ENCODE measurements around the gene ARAF. TPM values are rescaled to one million over a fixed set of nuclear protein-coding genes. Genes with fewer than 3 reads are reported as not detected.
"Not testable (repeated sequence)": the region's sequence is repeated elsewhere in the genome, so short reads cannot be mapped to it uniquely, and the experiment has no call there.

Gene ARAF
- 33.8 TPM for total RNA-seq

DNA sequence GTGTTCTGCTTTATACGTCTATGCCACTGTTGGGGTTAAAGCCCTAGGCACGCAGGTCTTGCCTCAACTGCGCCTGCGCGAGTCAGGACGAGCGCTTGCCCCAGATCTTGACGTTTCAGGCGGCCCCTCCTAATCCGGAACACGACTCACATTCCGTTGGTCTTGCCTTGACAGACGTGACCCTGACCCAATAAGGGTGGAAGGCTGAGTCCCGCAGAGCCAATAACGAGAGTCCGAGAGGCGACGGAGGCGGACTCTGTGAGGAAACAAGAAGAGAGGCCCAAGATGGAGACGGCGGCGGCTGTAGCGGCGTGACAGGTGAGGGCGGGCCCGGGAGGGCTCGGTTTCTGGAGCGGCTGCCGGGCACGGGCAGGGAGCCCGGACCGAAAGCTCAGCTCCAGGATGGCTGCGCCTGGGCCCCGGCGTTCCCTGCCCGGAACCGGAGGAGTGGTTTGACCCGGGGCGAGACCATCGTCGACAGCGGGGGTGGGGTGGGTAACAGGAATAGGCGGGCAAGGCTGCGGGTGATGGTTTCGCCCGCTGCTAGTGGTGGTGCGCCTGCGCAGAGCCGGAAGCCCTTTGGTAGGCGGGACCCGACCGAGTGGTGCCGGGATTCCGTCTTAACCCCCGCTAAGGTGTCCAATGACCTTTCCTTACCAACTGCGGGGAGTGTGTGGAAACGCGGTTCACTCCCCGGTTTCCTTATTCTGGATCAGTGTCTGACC, at the start of gene ARAF:
Gene ARAF, plus strand, starts transcription at position 272 of the 725 bp plus-strand sequence. CDS start 1,763 bp downstream, outside the sequence.
- peak; percentile 95 for ATAC-seq

DNA sequence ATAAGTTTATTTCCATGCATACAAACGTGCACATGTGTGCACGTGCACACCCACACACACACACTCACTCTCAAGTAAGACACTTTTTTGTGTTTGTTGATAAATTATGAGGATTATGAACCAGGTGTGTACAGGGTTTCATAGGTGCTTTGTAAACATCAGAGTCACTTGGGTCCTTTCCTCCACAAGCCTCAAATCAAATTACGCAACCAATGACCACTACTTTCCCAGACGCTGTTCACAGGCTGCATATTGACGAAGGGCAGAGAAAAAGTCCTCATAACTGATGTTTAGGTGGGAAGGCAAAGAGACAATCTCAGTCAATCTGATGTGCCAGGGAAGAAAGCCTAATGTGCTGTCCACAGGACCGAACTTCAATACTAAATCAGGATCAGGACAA, 48.6 kb upstream of the ARAF start:
- not testable (repeated sequence) for ATAC-seq

DNA sequence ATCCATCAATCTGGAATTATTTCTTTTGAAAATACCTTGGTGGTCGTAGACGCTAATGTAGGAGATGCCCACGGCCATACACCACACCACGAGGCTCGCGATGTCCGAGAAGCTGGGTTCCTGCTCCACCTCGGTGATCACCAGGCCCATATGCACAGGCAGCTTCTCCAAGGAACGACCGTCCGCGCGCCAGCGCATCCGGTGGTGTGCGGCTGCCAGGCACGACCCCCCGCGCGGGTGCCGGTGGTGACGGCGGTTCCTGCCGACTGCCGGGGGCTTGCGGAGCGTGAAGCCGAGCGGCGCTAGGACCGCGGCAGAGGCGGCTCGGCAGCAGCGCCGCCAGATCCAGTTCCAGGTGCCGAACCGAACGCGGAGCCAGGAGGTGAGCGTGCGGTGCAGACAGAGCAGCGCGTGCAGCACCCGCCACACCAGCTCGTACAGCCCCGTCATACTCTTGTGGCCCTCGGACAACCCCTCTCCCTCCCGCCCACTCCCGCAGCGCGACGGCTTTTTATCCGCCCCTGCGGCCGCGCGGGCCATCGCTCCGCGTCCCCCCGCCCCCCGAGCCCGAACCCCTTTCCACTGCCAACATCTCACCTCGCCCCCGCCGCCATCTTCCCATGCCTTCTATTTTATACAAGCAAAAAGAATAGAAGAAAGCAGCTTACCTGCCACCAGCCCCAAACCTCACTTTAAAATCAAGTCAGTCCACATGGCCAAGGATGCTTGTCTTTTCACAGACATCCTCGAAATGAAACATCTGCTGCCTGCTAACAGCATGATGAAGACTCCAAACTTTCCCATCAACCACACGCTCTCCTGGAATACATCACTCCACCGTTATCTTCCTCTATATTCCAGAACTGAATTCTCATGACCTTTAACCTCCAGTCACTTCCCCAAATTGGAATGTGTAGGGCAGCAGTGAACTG, 47.7 kb upstream of the ARAF start:
- ATAC-seq, result peak; percentile 67

GRCh38 chrX:47514533-47515235, 46.3 kb upstream of the ARAF start:
- ATAC-seq, result no peak

DNA sequence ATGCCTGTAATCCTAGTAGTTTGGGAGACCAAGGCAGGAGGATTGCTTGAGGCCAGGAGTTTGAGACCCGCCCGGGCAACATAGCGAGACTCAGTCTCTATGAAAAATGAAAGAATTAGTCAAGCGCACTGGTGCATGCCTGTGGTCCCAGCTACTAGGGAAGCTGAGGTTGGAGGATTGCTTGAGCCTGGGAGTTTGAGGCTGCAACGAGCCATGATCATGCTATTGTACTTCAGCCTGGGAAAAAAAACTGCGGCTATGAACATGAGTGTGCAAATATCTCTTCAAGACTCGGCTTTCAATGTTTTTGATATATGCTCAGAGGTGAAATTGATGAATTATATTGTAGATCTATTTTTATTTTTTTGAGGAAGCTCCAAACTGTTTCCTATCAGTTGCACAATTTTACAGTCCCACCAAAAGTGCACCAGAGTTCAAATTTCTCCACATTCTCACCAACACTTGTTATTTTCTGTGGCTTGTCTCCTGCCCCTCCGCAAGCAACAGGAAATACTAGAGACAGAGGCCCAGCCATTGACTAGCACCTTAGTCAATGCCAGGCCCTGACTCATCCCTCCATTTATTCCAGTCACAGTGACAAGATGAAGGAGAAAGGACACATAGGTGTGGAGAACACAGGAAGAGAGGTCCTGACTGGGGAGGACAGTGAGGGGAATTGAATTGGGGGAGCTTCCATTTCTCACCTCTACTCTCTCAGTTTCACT, 44.9 kb upstream of the ARAF start:
- ATAC-seq, result peak; percentile 36

GRCh38 chrX:47518144-47518543, 42.9 kb upstream of the ARAF start:
- ATAC-seq, result no peak

- peak; percentile 95 for ATAC-seq
Measured at GRCh38 chrX:47523297-47523696, 37.7 kb upstream of the ARAF start.

DNA sequence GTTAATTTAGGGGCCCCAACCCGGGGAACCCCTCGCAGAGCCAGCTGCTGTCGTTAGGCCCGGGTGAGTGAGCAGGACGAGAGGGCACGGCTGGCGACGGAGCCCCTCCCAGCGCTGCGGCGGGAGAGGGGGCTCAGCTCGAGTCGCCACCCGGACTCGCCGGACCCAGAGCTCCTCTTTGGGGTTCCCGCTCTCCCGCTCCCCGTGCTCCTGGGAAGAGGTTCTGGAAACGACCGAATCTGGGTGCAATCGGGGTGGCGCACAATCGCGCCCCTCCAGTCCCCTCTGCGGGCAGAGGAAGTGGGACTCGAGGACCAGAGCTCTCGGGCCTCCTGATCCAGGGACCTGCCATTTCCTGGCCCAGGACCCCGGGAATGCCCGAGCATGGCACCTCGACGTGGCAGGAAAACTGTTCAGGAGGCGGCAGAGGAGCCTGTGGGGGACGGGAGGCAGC, 37.3 kb upstream of the ARAF start:
- peak; percentile 7 for ATAC-seq

DNA sequence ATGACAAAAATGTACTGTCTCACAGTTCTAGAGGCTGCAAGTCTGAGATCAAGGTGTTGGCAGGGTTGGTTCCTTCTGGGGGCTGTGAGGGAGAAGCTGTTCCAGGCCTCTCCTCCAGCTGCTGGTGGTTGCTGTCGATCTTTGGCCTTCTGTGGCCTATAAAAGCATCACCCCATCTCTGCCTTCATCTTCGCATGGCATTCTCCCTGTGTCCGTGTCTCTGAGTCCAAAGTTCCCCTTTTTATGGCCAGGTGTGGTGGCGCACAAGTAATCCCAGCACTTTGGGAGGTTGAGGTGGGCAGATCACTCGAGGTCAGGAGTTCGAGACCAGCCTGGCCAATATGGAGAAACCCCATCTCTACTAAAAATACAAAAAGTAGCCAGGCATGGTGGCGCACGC, 31.5 kb upstream of the ARAF start:
- no peak for ATAC-seq

- no peak for ATAC-seq
Measured at GRCh38 chrX:47530049-47530448, 31.0 kb upstream of the ARAF start.

DNA sequence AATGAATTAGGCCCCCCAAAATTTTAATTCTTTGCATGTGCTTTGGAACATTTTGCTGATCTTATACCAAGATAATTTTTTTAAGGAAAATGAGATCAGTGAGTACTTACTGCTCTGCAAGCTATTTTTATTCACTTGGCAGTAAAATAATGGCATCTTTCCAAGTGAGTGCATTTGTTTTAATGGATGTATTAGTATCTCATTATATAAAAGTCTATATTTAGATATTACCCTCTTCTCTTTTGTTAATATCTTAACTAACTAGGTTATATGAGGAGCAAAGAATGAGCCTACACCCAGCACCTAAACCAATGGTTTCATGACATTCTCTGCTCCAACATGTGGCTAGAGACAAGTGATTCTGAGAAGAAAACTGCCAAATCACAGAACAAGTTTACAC, 21.1 kb upstream of the ARAF start:
- ATAC-seq, result no peak

GRCh38 chrX:47540754-47541538, 20.1 kb upstream of the ARAF start:
- ATAC-seq, result peak; percentile 98

- no peak for ATAC-seq
Measured at GRCh38 chrX:47543496-47543895, 17.5 kb upstream of the ARAF start.

GRCh38 chrX:47556045-47556623, 4.9 kb upstream of the ARAF start:
- peak; percentile 97 for ATAC-seq

GRCh38 chrX:47558436-47558835, 2.6 kb upstream of the ARAF start:
- no peak for ATAC-seq

DNA sequence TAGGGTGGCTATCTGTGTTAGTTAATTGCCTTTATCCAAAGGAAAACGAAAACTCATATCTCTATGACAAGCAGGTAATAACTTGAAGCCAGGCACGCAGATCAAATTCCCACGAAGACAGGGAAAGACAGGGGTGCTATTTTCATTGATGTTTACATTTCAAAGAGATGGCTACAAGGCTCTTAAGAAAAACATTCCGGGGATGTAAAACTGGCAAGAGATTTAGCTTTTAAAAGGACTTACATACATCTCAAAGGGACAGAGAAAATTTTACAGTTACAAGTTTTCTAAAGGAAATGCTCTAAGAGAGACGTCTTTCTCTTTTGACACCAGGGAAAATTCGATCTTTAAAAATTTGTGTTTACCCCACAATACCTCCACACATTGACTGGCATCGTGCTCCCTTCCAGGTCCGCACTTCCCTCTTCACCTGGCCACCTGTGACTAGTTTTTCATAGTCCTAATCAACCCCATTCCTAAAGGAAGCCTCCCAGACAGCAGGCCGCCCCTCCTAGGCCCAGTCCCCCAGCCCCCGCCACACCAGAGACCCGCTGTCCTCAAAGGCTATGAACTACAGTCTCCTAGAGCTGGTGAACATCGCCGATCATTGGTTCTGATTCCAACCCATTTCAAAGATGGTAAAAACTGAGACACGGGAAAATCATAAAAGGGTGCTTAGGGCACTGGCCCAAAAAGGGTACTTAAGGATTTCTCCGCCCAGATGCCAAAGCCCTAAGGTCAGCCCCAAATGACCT, 649 bp upstream of the ARAF start:
- no peak for ATAC-seq

DNA sequence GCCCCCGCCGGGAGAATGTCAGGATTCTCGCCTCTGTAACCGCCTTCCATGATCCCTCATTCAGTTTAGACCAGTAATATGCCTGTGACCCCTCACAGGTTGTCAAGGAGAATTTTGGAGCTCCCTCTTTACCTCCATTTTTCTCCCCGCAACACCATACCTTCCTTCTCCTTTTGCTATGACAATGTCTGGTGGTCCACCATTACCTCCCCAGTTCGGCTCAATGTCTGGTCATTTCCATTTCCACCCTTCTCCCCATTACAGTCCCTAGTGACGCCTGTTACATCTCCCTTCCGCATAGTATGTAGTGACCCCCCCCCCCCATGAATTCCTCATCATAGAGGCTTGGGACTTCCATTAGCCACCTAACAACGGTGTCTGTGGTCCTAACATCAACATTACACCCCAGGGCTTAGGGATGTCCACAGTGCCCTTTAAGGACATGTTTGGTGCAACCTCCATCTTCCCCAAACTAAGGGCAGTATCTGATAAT, 700 bp downstream of the ARAF start:
- ATAC-seq, result no peak

GRCh38 chrX:47562615-47563243, 1.7 kb downstream of the ARAF start:
- ATAC-seq, result no peak

- no peak for ATAC-seq
Measured at GRCh38 chrX:47563801-47564315, 2.9 kb downstream of the ARAF start.
